ENCODE results near the gene KLB. TPM values are rescaled to one million over a fixed set of nuclear protein-coding genes. Genes with fewer than 3 reads are reported as not detected.

KLB gene
- total and polyA plus RNA-seq, 7 donors: 0.16 to 1.6 (median 1.2) TPM; not detected in 2

GRCh38 chr4:39476187-39476895 is 69.6 kb downstream of the KLB start:
- Histone ChIP-seq H3K36me3 (peaks cover 0 to 49% (median 3%) of the 10 kb centered on the region in 4 donors), H3K27ac (no peak overlapping the region), H3K4me1 (no peaks in the 10 kb centered on the region), H3K4me3 (no peak overlapping the region), H3K27me3 (no peaks in the 10 kb centered on the region), H3K9me3 (no peaks in the 10 kb centered on the region)
- DNase-seq: no peak
- WGBS, 2 donors: 74 to 84% methylated on average over 5 of the region's 5 CpGs
- intact Hi-C loops (cut with DNase I): loop anchor here (10.0 kb wide), 1 partner anchor 388 kb away; no protein-coding TSS in a partner anchor
- TF ChIP-seq CTCF (IDR thresholded peaks at IDR 0.05) (no peak), EP300 (IDR thresholded peaks at IDR 0.05) (no peak), POLR2AphosphoS5 (IDR thresholded peaks at IDR 0.05) (no peak), POLR2A (IDR thresholded peaks at IDR 0.05) (no peak)

- Histone ChIP-seq H3K4me1 (no peaks in the 10 kb centered on the region), H3K4me3 (no peak overlapping the region), H3K27me3 (no peaks in the 10 kb centered on the region), H3K27ac (no peak overlapping the region), H3K9me3 (no peaks in the 10 kb centered on the region), H3K36me3 (peaks cover 0 to 23% (median 0%) of the 10 kb centered on the region in 4 donors)
- intact Hi-C loops (cut with DNase I): no loop called here
- DNase-seq: no peak
- TF ChIP-seq EP300 (IDR thresholded peaks at IDR 0.05) (no peak), POLR2AphosphoS5 (IDR thresholded peaks at IDR 0.05) (no peak), CTCF (IDR thresholded peaks at IDR 0.05) (no peak), POLR2A (IDR thresholded peaks at IDR 0.05) (no peak)
- 98% methylated on average over 27 of the region's 27 CpGs for WGBS, 2 donors
These were observed 73.5 kb downstream of the KLB start for GRCh38 chr4:39480251-39480650.

- peaks cover 0 to 17% (median 0%) of the 10 kb centered on the region in 4 donors for H3K36me3 ChIP-seq
- H3K4me1 ChIP-seq: no peaks in the 10 kb centered on the region
- no peak for DNase-seq
- H3K9me3 ChIP-seq: no peaks in the 10 kb centered on the region
- no peak for TF ChIP-seq CTCF (IDR thresholded peaks at IDR 0.05)
- no peak for TF ChIP-seq POLR2AphosphoS5 (IDR thresholded peaks at IDR 0.05)
- no peak for TF ChIP-seq POLR2A (IDR thresholded peaks at IDR 0.05)
- TF ChIP-seq EP300 (IDR thresholded peaks at IDR 0.05): no peak
- H3K27ac ChIP-seq: no peak overlapping the region
- H3K27me3 ChIP-seq: no peaks in the 10 kb centered on the region
- 88 to 93% methylated on average over 21 of the region's 21 CpGs for WGBS, 2 donors
- intact Hi-C loops (cut with DNase I): no loop called here
- no peak overlapping the region for H3K4me3 ChIP-seq
These were observed 74.4 kb downstream of the KLB start for GRCh38 chr4:39480902-39481695.

- Histone ChIP-seq H3K4me1 (no peaks in the 10 kb centered on the region), H3K27me3 (no peaks in the 10 kb centered on the region), H3K4me3 (no peak overlapping the region), H3K36me3 (no peaks in the 10 kb centered on the region), H3K27ac (no peak overlapping the region), H3K9me3 (no peaks in the 10 kb centered on the region)
- no peak for DNase-seq
- WGBS, 2 donors: 92 to 93% methylated on average over 6 of the region's 6 CpGs
- intact Hi-C loops (cut with DNase I): no loop called here
- TF ChIP-seq POLR2AphosphoS5 (IDR thresholded peaks at IDR 0.05) (no peak), CTCF (IDR thresholded peaks at IDR 0.05) (no peak), EP300 (IDR thresholded peaks at IDR 0.05) (no peak), POLR2A (IDR thresholded peaks at IDR 0.05) (no peak)
These were observed 78.0 kb downstream of the KLB start for GRCh38 chr4:39484582-39485272.

Data from sigmoid colon (tissue), 7 donors.